Stimulated activated CD4-positive, alpha-beta T cell treated with anti-CD3 and anti-CD28 coated beads, Interleukin-4, amount 100 ng/mL, for 4 hours (primary cell): ENCODE results near the gene KDM4B.
"Not testable (repeated sequence)": the region's sequence is repeated elsewhere in the genome, so short reads cannot be mapped to it uniquely, and the experiment has no call there.

Experiments
- DNase-seq, 2 experiments: peaks; one replicate each; pipeline ENCODE4 v3.0.0-alpha.2; 2020

Gene KDM4B

DNA sequence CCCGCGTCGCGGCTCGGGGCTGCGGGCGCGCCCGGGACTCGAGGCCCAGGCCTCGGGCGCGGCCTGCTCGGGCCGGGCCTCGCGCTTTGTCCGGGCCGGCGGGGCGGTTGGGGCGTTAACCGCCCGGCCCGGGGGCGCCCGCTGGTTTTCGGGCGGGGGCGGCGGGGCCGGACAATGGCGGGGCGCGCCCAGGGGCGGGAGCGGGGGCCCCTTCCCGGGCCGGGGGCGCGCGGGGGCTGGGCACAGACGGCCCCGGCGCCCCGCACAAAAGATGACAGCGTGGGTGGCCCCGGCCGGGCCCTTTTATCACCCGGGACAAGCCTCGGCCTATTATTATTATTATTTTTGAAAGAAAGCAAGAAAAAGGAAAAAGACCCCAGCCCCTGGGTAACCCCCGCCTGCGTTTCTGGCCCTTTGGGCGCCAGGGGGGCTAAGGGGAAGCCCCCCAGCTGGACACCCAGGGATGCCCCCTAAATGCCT lies 419 bp downstream of the KDM4B start:
- DNase-seq = no peak

GRCh38 chr19:4969772-4970531 lies 1.0 kb downstream of the KDM4B start:
- DNase-seq = no peak

GRCh38 chr19:4970558-4971423 lies 1.9 kb downstream of the KDM4B start:
- DNase-seq = no peak

DNA sequence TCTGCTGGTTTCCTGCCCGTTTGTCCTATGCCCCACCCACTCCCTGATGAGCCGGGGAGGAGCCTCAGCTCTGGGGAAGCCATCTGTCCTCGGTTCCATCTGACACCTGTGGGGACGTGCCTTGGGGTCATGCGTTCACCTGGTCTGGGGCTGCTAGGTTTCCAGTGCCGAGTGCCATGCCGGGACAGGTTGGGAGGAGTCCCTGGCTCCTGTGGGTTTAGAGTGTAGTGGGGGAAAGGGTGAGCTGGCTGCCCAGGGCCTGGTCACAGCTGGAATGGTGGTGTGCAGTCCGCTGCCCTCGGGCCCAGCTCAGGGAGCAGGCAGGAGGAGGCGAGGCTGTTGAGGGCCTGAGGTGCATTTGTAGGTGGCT lies 2.5 kb downstream of the KDM4B start:
- DNase-seq = peak in 1 of 2 experiments; percentile 20

GRCh38 chr19:4971816-4972495 lies 3.0 kb downstream of the KDM4B start:
- DNase-seq = no peak

GRCh38 chr19:4972509-4973230 lies 3.8 kb downstream of the KDM4B start:
- DNase-seq = no peak

DNA sequence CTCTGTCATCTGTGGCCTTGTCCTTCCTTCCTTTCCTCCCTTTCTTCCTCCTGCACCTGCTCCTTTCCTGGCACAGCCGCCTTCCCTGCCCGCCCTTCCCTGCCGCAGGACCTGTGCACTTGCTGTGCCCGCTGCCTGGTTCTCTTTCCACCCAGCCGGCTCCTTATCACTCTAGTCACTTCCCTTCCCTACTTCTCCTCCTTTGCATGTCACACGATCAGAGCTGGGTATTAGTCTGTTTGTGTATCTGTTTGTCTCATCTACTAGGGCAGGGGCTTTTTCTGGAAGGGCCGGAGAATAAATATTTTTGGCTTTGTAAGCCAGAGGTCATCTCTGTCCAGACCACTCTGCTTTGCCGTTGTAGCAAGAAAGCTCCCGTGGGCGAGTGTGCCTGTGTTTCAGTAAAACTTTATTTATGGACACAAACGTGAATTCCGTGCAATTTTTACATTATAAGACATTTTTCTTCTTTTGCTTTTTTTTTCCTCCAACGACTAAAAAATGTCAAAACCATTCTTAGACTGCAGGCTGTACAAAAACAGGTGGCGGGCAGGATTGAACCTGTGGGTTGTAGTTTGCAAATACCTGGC lies 6.1 kb downstream of the KDM4B start:
- no peak for DNase-seq

DNA sequence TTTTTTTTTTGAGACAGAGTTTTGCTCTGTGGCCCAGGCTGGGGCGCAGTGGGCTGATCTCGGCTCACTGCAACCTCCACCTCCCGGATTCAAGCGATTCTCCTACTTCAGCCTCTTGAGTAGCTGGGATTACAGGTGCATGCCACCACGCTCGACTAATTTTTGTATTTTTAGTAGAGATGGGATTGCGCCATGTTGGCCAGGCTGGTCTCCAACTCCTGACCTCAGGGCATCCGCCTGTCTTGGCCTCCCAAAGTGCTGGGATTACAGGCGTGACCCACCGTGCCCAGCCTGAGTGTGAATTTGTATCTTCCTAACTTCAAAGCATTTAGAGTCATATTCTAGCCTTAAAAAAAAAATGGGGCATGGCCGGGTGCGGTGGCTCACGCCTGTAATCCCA lies 6.7 kb downstream of the KDM4B start:
- DNase-seq = not testable (repeated sequence)

DNA sequence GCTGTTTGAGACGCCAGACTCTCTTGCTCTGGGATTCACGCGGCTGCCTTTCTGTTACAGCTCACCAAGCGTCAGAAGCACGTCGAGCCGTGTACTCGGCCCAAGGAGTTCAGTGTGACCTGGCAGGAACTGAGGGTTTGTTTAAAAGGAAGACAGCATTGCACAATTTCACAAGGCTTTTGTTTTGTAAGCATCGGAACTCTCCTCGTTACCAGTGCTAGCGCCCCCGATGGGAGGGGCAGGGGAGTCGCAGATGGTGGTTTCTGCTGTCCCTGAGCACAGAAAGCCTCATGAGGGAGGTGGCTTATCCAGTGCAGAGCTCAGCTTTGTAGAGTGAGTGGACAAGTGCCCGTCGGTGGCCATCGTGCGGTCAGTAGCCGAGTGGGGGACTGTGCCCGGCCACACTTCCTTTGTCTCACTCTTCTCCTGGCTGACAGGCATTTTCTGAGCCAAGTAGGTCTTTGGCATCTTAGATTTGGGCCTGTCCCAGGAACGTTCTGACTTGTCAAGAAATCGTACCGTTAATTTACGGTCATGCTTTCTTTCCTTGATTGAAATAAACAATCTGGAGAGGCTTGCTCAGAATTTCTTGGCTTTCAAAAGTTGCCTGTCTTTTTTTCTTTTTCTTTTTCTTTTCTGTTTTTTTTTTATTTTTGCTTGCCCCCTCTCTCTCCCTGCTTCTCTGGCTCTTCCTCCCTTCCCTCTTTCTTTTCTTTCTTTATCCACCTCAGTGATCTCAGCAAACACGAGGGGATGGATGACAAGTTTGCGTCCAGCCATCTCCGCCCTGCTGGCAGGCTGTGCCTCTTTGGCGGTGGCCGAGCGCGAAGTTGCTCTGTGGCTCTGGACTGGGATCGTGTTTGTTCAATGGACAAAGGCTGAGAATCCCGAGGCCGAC lies 7.7 kb downstream of the KDM4B start:
- DNase-seq = no peak

DNA sequence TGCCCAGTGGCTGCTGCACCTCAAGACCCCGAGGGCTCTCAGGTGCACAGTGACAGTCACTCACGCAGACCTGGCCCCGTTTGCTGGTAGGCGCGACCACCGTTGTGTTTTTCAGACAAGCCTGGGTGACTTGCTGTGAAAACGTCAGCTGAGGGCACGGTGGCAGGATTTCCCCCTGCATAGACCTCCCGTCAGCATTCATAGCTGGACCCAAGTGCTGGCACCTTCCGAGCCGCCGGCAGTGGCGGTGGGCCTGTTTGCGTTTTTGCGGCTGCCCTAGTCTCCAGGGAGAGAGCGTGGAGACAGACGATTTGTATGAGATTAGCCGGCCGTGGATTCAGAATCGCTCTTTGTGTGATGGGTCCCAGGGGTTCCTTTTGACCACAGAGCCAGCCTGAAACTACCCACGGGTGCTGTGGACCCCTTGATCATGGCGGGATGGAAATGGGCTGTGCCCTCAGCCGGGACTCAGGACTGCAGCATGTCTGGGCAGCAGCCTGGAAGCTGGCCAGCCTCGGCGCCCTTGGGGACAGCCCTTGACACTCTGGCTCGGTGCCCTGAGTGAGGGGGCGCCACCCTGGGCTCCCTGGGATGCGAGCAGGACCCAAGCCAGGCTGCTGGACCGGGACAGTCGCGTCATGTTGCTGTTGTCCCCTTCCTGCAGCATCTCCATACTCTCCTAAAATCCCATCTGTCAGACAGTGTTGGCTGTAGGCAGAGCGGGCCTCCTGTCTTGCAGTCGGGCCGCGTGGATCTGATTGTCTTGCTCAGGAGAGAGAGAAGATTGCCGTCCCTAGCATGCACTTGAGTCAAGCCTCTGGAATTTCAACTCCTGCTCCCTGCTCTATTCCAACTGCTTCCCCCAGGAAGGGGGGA lies 8.6 kb downstream of the KDM4B start:
- DNase-seq = no peak

DNA sequence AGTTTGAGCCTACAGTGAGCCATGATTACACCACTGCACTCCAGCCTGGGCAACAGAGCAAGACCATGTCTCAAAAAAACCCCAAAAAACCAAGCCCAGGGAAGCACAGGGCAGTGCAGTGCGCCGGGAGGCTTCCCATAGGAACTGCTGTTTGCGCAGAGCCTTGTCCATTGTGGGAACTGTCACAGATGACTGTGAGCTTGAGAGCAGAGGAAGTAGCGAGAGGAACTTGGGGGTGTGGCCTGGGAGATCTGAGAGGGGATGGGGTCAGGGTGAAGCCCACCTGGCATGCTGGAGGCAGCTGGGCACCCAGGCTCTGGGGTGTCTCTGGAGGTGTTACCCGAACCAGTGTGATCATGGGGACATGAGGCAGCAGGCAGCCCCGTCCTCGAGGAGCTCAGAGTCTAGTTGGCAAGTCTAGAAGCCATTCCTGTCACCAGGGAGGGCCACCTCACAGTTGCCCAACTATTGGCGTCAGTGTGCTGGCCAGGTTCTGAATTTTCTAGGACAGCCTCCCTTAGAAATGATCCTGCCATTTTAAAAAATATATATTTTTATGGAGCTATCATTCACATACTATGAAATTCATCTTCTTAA lies 10.4 kb downstream of the KDM4B start:
- no peak for DNase-seq

DNA sequence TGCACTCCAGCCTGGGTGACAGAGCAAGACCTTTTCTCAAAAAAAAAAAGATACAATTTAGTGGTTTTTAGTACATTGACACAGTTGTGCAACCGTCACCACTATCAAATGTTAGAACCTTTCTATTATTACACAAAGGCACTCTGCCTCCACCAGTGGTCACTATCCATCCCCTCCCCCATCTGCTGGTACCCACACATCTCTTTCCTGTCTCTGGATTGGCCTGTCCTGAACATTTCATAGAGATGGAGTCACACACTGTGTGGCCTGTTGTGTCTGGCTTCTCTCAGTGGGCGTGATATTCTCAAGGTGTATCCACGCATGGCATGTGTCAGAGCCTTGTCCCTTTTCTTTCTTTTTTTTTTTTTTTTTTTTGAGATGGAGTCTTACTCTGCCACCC lies 11.2 kb downstream of the KDM4B start:
- DNase-seq = no peak

DNA sequence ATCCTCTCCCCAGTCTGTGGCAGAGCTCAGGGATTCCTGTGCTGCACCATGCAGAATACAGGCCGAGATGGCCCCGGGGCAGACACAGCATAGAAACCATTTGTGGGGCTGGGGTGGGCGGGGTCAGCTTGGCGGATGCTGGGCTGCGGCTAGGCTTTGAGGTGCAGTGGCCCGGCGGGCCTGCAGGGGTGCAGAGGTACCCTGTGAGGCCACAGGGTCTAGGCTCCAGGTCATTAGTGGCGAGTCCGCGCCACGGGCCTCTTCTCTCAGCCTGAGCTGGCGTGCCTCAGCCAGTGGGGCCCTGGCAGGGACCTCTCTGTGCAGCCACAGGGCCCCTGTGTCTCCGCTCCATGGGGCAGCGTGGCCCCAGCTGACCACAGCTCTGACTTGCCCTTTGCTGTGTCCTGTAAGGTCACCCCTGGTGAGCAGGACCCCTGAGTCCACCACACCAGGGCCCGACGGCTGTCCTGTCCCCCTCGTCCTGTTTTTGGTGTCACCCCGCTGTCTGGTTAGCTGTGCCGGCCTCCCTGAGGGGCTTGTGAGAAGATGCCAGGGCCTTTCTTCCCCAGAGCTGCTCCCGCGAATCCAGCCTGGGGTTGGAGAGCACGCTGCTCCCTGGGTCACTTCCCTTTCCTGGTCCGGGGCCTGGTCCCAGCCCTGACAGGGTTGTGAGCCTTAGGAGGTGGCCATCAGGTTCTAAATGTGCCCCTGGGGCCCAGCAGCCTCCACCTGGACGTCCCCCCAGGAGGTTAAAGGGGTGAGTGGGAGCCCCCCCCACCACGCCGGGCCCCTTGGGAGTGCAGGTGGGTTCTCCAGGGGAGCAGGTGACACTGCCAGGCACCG lies 12.1 kb downstream of the KDM4B start:
- DNase-seq = no peak

DNA sequence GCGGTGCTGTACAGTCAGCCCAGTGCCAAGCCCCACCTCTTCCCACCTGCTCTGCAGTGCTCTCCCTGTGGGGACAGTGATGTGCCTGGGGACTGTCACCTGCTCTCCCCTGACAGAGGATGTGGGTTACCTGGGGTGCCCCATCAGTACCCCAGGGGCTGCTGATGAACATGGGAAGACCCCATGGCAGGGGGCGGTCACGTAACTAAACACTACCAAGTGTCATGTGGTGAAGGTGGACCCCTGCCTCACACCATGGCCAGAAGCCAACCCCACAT lies 12.7 kb downstream of the KDM4B start:
- DNase-seq = no peak

DNA sequence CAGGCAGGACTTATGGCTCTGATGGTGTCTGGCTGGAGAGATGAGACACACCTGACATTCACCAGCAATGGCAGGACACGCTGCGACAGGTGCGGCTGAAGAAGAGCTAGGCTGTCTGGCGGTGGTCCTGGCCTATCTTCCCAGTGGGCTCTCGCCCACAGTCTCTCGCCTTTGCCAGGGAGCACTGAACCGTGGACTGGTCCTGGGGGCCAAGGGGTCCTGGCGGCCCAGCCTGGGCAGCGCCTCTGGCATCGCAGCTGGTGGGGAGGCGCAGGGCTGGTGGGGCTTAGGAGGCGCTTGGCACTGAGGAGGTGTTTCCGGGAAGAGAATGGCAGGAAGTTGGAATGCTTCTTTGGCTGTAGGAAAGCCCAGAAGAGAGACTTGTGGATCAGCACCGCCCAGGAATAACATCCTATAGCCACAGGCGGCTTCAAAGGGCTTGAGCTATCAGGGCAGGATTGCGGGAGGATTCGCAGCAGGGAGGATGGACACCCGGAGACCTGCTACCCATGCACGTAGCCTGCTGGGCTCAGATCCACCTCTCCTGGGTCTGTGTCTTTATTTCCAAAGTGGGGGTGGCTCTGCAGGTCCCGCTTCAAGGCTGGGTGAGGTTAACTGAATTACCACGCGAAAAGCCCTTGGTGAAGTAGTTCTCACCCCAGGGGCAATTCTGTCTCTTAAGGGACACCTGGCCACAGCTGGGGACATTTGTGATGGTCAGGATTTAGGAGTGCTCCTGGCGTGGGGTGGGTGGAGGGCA lies 14.6 kb downstream of the KDM4B start:
- no peak for DNase-seq

DNA sequence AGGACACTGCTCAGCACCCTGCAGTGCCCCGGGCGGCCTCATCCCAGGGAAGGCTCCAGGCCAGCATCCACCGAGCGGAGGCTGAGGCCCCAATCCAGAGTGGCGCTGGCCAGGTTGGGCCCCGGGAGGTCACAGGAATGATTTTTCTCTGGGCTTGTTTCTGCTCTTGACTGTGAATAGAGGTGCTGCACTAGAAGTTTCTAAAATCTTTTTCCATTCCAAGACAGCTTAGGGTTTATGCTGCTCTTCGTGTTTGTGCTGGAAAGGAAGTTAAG lies 15.1 kb downstream of the KDM4B start:
- DNase-seq = no peak

GRCh38 chr19:4984438-4984990 lies 15.6 kb downstream of the KDM4B start:
- no peak for DNase-seq

DNA sequence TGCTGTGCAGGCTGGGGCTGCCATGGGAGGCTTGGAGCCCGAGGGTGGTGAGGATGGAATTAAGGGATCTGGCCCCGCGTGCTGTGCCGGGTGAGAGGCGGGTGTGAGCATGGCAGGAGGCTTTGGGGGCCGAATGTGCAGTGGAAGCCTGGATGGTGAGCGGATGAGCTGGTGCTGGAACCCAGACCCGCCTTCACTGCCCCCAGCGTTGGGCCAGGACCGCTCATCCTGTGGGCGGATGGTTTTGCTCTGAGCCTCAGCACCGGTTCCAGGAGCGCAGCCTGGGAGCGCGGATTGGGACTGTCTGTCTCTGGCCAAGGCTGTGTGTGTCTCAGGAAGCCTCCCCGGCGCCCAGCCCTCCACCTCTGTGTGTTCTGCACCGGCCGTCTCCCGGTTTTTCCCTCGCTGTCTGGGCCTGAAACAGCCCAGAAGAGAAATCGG lies 16.7 kb downstream of the KDM4B start:
- DNase-seq = no peak
